Tongue (tissue), 2 donors: Measurements from ENCODE around the gene MTERF2. TPM values are rescaled to one million over a fixed set of nuclear protein-coding genes. Genes with fewer than 3 reads are reported as not detected.
"Not testable (repeated sequence)": the region's sequence is repeated elsewhere in the genome, so short reads cannot be mapped to it uniquely, and the experiment has no call there.

Experiments
- DNase-seq: peaks from one replicate; pipeline ENCODE4 v3.0.0-alpha.2; 2015
- total RNA-seq: library from RNA; depleted of rRNA; stranded (reverse); fragments of >200 nt; gene quantifications from one replicate; pipeline ENCODE4 v1.2.3, GENCODE V29; 2014

The MTERF2 gene, protein sequence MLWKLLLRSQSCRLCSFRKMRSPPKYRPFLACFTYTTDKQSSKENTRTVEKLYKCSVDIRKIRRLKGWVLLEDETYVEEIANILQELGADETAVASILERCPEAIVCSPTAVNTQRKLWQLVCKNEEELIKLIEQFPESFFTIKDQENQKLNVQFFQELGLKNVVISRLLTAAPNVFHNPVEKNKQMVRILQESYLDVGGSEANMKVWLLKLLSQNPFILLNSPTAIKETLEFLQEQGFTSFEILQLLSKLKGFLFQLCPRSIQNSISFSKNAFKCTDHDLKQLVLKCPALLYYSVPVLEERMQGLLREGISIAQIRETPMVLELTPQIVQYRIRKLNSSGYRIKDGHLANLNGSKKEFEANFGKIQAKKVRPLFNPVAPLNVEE
- 55.3 TPM for total RNA-seq

DNA sequence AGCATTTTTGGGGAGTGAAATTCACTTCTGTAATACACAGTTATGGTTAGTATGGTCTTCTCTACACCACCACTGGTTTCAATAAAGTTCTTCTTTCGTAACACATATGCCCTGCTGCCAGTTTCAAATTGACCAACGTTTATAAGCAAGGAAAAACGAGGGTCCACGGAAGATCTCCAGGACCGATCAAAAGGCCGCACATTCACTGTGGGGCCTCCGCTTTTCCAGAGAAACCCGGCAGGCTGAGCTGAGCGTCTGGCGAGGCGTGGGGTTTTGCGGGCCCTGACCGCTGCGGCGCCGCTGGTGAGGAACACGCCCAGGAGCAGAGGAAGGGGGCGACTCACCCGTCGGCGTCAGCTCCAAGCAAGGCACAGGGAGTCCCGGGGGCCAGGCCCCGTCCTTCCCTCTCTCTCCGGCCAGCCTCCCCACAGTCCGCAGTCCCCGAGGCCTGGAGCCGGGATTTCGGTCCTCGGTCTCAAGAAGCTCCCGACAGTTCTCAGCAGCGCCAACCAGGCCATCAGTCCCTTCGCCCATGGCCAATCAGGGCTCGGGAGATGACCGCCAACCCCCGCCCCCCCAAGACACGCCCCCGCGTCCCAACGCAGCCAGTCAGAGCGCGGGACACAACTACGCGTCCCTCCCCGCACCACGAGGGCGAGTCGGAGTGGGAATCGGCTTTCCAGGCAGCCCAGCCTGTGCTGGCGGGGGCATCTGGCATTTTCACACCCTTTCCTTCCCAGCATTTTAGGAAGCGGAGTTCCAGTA is at the start of gene MTERF2:
TSS of gene MTERF2 (minus strand) at position 522 of the 765 bp plus-strand sequence. CDS start 8,432 bp downstream, outside the sequence.
- peak; percentile 98 for DNase-seq

DNA sequence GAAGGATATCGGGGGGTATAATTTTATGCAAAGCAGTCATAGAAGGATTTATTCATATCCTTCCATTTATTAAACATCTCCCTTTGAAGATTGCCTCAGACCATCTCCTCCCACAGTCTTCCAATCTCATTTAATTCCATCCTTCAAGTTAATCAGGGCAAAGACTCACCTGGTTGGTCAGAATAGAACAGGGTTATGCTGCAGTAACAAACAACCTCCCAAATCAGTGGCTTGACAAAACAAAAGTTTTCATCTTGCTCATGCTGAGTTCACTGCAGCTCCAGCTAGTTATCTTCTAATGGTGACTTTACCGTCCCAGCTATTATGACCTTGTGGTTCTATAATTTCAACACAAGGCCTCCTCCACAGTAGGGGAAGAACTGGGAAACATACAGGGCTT is 48.8 kb upstream of the MTERF2 start:
- DNase-seq = no peak

DNA sequence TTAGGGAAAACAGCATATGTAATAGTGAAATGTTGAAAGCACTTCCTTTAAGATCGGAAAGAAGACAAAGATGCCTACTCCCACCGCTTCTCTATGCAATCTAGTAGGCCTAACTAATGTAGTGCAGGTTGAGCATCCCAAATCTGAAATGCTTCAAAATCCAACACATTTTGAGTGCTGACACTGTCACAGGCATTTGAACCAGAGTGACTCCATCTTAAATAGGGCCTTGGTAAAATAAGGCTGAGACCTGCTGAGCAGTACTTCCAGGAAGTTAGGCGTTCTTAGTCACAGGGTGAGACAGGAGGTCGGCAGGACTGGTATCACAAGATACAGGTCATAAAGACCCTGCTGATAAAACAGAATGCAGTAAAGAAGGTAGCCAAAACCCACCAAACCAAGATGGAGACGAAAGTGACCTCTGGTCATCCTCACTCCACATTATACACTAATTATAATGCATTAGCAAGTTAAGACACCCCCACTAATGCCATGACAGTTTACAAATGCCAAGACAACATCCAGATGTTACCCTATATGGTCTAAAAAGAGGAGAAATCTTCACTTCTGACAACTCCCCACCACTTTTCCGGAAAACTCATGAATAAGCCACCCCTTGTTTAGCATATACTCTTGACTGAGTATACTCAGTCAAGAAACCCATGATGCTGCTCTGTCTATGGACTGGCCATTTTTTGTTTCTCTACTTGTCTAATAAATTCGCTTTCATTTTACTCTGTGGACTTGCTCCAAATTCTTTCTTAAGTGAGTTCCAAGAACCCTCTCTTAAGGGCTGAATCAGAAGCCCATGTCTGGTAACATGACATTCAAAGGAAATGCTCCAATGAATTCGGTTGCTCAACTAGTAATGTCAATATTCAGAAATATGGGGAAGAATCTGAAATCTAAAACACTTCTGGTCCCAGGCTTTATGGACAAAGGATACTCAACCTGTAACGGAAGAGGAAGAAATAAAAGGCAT is 47.1 kb upstream of the MTERF2 start:
- DNase-seq = no peak

DNA sequence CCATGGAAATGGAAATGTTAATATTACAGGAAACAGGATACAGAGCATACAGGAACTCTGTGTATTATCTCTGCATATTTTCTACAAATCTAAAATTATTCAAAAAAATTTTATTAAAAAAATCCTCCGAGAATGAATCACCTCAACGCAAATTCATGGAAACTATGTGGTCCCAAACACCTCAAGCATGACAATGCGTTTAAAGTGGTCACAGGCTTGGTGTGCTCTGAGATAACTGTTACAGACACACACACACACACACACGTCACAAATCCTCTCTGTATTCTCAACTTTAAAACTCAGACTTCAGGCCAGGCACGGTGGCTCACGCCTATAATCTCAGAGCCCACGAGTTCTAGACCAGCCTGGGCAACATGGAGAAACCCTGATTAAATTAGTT is 45.3 kb upstream of the MTERF2 start:
- no peak for DNase-seq

DNA sequence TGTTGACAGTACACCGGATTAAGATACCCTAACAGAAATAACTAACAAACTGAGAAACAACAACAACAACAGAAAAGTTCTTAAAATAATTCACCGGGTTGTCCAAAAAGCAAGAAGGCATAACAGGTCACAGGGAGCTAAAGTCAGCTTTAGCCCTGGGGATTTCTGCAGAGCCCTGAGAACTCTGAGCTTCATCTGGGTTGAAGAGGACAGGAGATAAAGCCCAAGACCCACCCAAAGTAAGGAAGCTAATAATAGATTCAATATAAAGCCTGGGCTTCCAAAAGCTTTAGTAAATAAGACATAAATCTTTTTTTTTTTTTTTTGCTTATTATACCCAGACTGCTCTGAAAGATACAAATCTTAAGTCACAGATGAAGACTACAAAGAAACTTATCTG is 44.1 kb upstream of the MTERF2 start:
- DNase-seq = no peak

DNA sequence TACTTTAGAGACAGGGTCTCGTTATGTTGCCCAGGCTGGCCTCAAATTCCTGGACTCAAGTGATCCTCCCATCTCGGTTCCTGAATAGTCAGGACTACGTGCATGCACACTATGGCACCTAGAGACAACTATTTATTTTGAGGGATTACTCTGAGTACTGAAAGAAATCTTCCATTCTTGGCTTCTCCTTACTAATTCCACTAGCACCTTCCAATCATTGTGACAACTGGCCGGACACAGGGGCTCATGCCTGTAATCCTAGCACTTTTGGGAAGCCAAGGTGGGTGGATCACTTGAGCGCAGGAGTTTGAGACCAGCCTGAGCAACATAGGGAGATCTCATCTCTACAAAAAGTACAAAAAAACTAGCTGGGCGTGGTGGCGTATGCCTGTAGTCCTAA is 42.1 kb upstream of the MTERF2 start:
- DNase-seq = peak; percentile 13

DNA sequence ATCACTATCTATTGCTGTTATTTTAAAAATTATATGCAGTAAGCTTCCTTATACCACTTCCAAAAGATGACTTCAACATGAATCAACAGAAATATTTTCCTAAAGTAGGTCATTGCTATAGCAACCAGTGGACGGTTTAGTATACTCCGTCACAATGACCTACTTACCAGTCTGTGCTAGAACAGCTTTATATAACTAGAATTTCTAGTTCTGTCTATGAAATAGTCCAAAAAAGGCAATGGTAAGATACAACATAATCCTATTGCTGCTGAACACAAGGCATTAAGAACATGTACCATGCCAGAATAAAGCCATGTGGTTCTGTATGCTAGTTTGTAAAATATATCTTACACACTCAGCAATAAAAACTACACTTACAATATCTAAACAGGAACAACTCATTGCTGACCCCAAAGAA is 40.7 kb upstream of the MTERF2 start:
- peak; percentile 93 for DNase-seq

DNA sequence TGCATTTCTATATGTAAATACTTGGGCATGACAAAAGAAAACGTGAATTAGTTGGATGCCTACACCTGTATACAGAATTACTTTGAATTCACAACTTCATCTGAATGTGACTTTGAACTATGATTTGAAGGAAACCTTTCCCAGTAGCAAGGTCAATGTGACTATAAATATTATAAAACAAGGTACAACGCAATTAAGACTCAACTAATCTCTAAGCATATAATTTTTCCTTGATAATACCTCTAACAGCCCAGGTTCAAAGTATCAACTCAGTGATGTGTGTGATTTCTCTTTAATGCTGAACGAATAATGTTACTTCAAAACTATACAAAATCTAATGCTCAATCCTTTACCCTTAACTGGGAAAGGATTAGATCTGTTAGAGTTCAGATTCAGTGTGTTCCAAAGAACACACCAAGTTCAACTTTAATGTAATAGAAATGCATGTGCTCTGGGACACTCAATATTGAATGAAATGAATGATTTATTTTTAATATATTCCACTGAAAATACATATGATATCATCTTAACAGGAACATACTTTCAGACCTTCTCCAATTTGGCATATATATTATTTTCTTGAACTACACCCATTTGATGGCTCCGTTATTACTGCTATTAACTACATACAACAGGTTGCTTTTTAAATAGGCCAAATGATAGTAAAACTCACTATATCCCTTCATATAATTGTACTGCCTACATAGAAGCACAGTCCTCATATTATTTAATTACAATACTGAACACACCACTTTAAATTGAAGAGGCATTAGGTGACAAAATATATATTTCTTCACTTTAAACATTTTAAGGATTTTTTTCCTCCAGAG is 40.1 kb upstream of the MTERF2 start:
- no peak for DNase-seq

DNA sequence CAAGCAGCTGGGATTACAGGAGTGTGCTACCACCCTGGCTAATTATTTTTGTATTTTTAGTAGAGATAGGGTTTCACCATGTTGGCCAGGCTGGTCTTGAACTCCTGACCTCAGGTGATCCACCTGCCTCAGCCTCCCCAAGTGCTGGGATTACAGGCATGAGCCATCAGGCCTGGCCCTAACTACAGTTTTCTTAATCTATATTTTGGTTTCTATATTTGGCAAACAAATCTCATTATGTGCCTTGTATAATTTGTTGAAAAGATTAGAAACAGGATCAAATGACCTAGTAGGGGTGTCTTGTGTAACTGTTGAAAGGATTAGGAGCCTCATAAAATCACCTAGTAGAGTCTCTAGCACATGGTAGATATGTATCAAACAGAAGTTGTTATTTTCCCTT is 39.4 kb upstream of the MTERF2 start:
- not testable (repeated sequence) for DNase-seq

DNA sequence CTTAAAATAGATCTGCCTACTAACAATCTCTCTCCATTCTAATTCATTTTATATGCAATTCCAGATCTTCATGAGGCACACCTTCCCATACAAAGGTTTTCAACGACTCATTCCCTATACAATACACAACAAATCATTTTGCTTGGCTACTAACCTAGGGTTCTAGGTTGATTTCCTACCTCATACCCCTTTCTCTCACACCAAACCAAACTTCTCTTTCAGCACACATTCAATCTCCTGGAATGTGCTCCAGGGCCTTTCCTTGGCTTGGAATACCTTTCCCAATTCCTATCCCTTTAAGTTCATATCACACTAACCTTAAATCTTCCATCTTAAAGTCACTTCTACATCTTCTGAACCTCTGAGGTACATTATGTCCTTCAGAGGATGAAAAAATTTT is 38.7 kb upstream of the MTERF2 start:
- DNase-seq = no peak

DNA sequence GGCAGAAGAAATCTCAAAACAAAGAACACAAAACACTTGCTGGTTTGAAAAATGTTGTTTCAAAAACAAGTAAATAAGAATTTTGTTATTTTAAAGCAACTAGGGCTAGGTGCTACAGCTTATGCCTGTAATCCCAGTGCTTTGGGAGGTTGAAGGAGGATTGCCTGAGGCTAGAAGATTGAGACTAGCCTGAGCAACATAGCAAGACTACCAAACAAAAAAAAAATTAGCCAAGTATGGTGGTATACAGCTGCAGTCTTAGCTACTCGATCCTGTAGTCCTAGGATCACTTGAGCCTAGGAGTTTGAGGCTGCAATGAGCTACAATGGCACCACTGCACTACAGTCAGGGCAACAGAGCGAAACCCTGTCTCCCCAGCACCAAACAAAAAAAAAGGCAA is 32.6 kb upstream of the MTERF2 start:
- DNase-seq = no peak

DNA sequence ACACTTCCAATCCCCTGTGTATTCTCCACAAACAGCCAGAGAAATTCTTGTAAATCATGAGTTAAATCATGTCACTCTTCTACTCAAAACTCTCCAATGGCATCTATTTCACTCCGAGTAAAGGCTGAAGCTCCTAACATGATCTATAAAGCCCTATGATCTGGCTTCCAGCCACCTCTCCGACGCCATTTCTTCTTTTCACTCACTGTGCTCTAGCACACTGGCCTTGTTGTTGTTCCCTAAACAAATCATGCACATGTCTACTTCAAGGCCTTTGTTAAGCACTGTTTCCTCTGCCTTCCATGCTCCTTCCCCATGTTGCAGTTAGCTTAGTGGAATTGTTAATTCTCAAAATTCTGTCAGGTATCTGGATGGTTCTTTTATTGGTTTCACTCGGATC is 30.1 kb upstream of the MTERF2 start:
- no peak for DNase-seq

DNA sequence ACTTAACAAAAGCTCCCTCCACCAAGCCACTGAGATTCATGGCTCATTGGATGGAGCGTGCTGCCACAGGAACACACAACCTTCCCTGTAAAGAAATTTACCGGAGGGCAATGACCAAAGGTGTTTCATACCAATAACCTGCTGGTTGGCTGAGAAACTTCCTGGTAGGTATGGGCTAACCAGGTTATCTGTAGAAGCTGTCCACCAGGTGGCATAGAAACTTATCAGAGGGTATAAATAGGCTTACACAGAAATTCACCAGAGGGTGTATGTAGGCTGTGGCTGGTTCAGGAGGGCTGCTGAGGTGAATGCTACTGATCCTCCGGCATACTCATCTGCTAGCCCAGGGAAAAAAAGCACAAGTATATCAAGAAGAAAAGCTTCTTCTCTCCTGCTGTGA is 27.1 kb upstream of the MTERF2 start:
- no peak for DNase-seq

DNA sequence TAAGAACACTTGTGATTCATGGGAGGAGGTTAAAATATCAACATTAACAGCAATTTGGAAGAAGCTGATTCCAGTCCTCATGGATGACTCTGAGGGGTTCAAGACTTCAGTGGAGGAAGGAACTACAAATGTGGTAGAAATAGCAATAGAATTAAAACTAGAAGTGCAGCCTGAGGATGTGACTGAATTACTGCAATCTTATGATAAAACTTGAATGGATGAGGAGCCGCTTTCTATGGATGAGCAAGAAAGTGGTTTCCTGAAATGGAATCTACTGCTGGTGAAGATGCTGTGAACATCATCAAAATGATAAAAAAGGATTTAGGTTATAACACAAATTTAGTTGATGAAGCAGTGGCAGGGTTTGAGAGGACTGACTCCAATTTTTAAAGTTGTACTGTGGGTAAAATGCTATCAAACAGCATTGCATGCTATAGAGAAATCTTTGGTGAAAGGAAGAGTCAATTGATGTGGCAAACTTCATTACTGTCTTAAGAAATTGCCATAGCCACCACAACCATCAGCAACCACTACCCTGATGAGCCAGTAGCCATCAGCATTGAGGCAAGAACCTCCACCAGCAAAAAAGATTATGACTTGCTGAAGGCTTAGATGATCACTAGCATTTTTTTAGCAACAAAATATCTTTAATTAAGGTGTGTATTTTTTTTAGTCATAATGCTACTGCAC is 25.9 kb upstream of the MTERF2 start:
- no peak for DNase-seq

DNA sequence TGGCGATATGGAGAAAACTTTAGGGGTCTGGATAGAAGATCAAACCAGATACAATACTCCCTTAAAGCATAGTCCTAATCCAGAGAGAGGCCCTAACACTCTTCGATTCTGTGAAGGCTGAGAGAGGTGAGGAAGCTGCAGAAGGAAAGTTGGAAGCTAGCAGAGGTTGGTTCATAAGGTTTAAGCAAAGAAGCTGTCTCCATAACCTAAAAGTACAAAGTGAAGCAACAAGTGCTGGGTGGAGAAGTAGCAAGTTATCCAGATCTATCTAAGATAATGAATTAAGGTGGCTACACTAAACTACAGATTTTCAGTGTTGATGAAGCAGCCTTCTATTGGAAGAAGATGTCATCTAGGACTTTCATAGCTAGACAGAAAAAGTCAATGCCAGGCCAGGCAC is 24.6 kb upstream of the MTERF2 start:
- DNase-seq = no peak

DNA sequence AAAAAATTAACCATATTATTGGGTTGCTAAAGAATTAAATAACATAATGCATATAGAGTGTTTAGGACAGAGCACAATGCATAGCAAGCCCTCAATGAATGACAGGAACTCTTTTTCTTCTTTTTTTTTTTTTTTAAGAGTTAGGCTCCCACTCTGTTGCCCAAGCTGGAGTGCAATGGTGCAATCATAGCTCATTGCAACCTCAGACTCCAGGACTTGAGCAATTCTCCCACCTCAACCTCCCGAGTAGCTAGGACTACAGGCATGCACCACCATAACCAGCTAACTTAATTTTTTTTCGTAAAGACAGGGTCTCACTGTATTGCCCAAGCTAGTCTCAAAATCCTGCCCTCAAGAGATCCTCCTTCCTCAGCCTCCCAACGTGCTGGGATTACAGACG is 20.5 kb upstream of the MTERF2 start:
- DNase-seq = no peak

DNA sequence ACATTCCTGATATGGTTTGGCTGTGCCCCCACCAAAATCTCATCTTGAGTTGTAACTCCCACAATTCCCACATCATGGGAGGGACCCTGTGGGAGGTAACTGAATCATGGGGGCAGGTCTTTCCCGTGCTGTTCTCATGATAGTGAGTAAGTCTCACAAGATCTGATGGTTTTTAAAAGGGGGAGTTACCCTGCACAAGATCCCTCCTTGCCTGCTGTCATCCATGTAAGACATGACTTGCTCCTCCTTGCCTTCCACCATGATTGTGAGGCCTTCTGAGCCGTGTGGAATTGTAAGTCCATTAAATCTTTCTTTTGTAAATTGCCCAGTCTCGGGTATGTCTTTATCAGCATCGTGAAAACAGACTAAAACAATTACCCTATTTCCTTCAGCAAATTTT is 15.7 kb upstream of the MTERF2 start:
- not testable (repeated sequence) for DNase-seq

DNA sequence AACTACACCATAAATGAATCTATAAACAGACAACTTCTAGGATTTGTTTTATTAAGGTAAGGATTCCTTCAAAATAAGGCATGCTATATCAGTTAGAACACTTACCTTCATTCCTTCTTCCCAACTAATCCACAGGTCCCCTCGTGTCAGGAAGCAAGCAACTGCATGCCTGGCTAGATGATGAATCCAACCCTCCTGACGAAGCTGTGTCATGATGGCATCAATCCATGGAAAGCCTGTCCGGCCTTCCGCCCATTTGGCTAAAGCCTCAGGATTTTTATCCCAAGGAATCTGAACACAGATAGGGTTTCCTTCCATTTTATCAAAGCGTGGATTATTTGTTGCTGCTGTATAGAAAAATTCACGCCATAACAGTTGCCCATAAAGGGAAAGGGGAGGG is 12.5 kb upstream of the MTERF2 start:
- no peak for DNase-seq

DNA sequence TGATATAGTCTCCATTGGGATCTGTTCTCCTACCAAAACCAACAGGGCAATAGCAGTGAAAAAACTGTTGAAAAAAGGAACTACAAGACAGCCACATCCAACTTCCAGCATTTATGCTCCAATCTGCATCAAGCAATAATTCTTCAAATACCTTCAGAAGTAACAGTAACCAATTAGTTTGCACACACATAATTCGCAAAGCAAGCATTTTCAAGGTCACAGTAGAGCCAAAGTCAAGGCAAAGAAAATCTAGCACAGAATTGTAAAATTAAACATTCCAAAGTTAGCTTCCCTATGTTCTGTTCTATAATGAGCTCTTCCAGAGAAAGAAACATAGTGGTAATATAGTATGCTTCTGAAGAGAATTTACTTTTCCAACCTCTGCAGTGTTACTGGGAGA is 11.0 kb upstream of the MTERF2 start:
- no peak for DNase-seq

DNA sequence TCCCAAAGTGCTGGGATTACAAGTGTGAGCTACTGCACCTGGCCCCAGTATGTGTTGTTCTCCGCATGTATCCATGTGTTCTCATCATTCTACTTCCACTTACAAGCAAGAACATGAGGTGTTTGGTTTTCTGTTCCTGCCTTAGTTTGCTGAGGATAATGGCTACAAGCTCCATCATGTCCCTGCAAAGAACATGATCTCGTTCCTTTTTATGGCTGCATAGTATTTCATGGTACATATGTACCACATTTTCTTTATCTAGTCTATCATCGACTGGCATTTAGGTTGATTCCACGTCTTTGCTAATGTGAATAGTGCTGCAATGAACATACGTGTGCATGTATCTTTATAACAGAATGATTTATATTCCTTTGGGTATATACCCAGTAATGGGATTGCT is 9.2 kb upstream of the MTERF2 start:
- not testable (repeated sequence) for DNase-seq
